Stimulated activated CD8-positive, alpha-beta memory T cell treated with anti-CD3 and anti-CD28 coated beads, Interleukin-15, amount 100 ng/mL, for 4 hours (primary cell): ENCODE results near the gene TBCD.

Experiments used
- DNase-seq, 2 donors: peaks; one replicate each; pipeline ENCODE4 v3.0.0-alpha.2; 2020; ENCODE audit warnings: low read depth in 2 of 2

Gene TBCD

DNA sequence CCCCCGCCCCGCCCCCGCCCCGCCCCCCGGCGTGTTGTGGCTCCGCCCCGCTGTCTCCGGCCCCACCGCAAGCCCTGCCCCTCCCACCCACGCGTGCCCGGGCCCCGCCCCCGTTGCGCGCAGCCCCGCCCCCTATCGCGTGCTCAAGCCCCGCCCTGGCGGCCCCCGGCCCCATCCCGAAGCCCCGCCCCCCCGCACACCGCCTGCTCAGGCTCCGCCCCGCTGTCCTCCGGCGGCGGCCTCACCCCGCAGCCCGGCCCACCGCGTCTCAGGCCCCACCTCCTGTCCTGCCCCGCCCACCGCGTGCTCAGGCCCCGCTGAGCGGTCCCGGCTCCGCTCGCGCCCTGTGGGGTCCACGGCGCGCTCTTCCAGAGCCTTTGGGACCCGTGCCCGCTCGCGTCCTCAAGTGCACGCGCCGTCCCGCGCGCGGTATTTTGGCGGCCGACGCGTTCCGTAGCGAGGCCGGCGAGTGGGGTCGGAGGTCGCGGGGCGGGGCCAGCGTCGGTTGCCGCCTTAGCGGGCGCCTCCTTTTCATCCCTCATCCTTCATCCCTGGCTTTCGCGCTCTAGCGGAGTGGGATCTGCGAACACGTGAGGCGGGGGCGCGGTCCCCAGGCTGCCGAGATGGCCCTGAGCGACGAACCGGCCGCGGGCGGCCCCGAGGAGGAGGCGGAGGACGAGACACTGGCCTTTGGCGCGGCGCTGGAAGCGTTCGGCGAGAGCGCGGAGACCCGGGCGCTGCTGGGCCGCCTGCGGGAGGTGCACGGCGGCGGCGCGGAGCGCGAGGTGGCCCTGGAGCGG lies at the start of gene TBCD:
TSS of gene TBCD (plus strand) at position 495 of the 800 bp plus-strand sequence. CDS start at position 624, 129 bp downstream.
- DNase-seq, result peak; percentile 65 to 81

DNA sequence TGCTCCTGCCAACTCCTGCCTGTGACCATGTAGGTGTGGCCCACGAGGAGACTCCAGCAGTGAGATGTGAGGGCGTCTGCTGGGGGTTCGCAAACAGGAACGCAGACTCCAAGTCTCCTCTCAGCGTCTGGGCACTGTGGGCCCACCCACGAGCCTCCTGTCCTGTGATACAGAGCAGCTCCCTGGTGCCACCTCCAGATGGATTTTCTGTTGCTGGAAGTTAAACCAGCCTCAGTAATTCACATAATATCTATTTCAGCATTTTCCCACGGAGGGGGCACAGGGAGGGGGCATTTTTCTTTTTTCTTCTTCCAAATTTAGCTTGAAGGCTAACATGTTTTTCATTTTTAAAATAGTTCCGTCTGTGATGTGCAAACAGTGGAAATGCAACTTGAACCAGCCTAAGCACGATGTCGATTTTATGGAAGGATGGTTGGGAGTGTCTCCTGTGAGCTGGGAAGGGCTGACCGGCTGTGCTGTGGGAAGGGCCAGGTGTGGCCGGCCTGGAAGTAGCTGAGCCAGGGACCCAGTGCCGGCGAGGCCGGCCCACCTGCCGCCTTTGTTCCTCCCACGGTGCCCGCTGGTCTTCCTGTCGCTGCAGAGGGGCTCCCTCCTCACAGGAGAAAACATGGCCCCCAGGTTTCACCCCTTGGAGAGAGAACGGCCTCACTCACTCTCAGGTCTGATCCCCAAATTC lies 49.5 kb upstream of the TBCD start:
- no peak for DNase-seq

DNA sequence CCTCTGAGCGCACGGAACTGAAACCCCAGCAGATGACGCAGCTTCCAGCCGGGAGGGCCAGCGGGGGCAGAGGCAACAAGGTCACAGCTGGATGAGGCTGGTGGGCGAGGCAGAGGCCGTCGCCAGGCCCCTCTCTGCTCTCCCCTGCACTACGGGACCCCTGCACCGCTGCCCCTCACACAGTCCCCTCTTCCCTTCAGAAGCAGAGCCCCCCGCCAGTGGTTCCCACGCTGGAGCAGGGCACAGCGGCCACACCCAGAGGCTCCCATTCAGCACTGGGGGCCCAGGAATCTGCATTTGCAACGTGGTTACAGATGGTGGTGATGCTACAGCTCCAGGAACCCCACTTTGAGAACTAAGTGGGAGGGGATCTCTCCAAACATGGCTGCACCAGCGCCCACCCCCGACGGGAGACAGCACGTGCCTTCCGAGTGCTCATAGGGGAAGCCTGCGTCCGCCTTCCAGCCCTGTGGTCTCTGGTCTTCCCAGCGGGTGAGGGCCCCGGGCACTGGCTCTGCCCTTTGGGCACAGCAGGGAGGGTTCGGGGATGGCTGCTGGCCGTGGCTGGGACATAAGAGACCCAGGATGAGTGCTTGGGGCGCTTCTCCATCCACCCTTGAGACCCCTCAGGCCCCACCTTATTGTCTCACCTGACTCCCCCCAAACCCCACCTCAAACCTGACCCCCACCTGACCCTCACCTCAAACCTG lies 48.7 kb upstream of the TBCD start:
- no peak for DNase-seq

DNA sequence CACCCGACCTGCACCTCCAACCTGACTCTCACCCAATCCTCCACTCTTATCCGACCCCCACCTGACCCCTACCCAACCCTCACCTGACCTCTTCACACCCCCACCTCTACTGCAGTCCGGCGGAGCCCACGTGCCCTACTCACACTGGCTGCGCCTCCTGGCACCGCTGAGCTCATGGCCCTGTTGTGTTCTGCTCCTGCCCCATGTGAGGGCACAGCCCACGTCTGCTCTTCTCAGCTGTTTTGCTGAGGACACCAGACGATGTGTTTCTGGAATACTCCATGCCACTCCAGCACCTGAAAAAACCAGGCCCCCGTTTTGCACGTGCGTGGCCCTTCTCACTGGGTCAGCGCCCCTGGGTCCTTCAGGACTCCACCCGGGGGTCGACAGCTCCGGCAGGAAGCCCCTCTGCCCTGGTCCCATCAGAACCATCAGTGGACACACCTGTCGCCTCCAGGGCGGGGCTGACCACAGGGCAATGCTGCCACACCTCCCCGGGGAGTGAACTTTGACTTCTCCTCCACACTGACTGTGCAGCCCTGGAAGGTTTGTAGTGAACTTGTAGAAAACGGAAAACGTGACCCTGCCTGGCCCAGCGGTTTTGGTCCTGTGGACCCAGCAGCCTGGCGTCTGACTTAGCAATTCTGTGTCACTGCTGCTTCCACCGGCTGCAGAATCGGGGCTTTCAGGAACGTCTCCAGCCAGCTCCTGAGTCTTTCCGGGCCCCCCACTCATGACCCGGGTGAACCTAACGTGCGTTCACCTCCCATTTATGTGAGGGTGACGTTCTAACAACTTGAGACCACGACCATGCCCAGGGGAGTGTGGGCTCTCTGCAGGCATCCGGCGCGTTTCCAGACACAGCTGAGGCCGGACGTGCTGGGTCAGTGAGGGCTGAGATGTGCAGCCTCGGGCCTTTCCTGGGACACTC lies 47.7 kb upstream of the TBCD start:
- DNase-seq, result no peak

DNA sequence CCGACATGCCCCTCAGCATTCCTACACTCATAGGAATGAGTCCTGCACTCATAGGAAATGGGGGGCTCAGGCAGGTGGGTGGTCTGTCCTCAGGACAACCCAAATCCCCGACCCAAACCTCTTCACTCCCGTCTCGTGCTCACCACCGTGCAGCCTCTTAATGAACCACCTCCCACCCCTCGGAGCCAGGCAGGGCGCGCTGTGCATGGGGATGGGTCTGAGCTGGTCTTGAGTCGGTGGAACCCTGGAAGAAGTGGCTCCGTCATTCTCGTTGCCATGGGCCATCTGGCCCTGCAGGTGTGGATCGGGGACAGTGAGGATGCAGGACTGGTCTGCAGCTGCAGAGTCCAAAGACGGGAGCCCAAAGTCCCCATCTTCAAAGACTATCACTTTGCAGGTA lies 47.0 kb upstream of the TBCD start:
- DNase-seq, result no peak

DNA sequence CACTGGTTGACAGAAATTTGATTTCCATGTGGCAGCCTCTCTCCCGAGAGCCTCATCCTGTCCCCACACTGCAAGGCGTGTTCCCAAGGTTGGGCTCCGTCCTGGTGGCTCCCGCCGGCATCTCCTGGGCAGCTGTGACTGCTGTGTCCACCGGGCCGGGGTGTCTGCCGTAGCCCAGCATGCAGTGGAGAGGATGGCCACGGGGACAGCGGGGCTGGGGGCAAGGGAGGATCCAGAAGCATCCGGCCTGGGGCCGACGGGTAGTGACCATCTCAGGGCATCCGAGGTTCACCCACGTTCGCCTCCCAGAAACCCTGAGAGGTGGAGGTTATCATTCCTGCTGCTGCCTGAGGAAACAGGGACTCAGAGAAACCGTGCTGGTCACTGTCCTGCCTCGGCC lies 46.1 kb upstream of the TBCD start:
- DNase-seq, result no peak

DNA sequence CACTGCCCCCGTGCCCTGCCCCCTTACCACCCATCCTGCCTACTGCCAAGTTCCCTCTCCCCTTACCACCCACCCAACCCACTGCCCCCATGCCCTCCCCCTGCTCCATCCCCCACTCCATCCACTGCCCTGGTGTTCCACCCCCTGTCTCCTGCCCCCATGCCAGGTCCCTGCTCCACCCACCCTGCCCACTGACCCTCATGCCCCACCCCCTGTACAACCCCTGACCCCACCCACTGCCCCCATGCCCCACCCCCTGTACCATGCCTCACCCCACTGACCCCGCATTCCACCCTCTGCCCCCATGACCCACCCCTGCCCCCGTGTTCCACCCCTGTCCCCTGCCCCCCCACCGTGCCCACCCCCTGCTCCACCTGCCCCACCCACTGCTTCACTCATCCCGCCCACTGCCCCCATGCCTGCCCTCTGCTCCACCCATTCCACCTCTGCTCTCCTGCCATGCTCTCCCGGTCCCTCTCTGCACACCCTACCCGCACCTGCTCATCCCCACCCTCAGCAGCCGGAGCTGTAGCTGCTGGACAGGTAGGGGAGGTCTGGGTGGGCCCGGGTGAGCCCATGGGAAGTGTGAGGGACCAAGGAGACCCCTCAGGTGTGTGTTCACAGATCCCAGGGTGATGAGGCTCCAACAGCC lies 42.7 kb upstream of the TBCD start:
- no peak for DNase-seq

DNA sequence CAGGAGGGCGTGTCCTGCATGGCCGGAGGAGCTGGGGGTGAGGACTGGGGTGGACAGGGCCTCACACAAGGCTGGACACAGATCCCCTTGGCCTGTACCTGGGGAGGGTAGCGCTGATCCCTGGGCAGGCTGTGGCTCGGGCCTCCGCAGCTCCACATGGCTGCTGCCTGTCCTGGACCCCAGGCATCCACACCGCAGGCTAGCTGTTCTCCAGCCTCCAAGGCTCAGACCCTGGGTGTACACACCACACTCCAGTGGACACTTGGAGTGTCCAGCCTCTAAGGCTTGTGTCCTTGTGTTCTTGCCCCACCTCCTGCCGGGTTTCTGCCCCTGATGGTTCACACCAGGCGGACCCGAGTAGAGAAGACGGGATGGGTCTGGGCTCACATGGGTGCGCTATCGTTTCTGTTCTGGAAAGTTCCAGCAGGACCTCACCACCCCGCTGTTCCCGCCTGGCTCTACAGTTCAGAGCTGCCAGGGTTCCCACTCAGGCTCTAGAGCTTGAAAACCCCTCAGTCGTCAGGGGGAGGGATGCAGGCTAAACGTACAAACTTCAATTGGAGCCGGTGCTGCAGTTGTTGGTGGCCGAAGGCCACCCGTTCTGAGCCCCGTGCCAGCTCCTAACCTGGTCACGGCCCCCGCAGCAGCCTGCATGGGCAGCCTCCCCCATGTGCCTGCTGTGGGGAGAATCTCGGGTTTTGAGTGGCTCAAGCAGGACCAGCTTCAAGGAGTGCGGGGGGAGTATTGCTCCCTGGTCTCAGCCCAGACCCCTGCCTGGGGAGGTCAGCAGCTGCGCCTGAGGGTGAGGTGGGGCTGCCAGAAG lies 42.0 kb upstream of the TBCD start:
- no peak for DNase-seq

DNA sequence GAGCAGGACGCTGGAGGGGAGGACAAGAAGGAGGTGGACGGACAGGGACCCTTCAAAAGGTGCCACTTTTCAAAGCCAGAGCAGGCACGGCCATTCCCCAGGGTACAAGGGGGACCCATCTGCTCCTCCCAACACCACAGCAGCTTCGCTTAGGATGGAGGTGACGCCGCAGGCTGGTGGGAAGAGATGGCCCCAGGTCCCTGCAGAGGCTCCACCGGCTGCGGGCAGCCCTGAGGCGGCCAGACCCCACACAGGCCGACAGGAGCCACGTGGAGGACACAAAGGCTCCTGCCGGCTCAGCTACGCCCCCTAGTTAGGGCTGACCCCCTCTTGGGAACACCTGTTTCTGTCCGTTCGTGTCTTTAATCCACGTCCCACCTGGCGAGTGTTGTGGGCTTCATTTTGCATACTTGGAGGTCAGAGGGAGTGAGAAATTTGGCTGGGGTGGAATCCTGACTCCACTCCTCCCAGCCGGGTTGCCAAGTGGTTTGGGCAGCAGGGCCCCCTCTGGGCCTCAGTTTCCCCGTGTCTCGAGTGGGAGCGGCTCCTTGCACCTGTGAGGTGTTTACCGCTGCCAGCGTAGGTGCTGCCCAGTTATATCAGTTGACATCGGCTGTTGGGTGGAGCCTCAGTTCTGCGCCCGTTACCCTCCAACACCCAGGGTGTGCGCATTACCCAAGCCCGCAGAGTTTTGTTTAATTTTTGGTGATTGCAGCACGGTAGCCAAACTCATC lies 41.2 kb upstream of the TBCD start:
- no peak for DNase-seq

DNA sequence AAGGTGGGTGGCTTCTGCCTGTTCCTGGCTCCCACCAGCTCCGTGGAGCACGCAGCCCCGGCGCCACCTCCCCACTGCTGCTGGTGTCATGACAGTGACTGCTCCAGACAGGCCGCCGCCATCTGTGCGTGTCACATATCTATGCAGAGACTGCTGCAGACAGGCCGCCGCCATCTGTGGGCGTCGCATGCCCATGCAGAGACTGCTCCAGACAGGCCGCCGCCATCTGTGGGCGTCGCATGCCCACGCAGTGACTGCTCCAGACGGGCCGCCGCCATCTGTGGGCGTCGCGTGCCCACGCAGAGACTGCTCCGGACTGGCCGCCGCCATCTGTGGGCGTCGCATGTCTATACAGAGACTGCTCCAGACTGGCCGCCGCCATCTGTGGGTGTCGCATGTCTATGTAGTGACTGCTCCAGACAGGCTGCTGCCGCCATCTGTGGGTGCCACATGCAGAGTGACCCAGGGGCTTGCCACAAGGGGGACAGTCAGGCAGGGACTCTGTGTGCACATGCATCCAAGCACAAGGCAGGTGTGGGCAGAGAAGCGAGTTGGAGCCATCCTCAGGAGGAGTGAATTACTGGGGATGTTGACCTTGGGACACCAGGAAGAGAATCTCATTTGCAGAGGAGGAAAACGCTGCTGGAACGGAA lies 38.7 kb upstream of the TBCD start:
- no peak for DNase-seq

DNA sequence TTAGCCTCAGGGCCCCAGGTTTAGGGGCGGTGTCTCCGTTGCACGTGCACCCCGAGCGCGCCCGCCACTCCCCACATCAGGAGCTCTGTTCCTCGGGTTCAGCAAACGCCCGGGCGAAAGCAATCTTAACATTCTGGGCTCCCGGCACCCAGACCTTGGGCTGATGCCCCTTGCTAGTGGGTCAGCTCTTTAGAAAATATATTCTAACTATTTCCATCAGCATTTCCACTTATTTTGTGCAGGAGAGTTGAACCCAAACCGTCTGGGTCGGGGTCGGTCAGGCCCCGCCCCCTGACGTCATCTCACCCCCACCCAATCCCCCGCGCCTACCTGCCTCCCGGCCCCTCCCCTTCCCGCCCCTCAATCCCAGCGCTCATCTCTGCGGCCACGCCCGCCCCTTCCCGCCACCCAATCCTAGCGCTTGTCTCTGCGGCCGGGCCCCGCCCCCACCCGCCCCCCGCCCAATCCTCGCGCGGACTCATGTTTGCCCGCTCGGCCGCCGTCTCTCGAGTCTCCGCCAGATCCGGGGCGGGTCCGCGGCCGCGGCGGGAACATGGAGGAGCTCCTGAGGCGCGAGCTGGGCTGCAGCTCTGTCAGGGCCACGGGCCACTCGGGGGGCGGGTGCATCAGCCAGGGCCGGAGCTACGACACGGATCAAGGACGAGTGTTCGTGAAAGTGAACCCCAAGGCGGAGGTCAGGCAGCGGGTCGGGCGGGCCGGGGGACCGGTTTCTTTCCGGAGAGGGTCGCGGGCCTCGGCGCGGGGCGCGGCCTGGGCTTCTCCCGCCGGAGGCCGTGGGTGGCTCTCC lies 35.5 kb upstream of the TBCD start, which contains the start of gene FN3KRP:
TSS of gene FN3KRP (plus strand) at position 504 of the 808 bp plus-strand sequence. CDS start at position 554, 50 bp downstream.
- DNase-seq, result peak; percentile 69 to 89

DNA sequence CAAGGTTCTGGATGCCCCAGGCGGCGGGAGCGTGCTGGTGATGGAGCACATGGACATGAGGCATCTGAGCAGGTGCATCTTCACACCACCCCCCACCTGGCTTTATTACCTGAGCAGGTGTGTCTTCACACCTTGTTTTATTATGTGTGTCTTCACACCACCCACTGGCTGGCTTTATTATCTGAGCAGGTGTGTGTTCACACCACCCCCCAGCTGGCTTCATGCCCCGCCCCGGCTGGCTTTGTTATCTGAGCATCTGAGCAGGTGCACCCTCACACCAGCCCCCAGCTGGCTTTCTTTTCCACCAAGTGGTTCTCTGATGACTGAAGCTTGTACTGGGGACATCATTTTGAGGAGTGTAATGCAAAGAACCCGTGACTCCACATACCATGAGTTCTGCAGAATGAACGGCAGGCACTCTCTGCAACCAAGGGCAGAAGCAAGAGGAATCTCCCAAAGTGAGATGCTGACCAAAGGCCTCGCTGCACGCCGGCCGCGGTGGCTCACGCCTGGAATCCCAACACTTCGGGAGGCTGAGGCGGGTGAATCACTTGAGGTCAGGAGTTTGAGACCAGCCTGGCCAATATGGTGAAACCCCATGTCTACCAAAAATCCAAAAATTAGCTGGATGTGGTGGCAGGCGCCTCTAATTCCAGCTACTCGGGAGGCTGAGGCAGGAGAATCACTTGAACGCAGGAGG lies 32.7 kb upstream of the TBCD start:
- DNase-seq, result no peak

DNA sequence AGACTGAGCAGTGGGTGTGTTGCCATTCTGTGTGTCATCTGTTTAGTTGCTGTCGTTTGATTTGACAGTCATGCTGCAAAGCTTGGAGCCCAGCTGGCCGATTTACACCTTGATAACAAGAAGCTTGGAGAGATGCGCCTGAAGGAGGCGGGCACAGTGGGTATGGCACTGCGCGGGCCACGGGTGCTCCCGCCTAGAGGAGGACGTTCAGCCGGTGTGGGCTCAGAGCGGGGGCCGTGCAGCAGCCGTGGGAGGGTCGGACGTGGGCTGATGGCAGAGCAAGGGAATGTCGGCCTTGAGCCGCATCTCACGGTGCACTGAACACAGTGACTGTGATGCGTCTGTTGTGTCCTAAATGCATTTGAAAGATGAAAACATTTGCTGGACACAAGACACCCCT lies 31.7 kb upstream of the TBCD start:
- DNase-seq, result no peak

DNA sequence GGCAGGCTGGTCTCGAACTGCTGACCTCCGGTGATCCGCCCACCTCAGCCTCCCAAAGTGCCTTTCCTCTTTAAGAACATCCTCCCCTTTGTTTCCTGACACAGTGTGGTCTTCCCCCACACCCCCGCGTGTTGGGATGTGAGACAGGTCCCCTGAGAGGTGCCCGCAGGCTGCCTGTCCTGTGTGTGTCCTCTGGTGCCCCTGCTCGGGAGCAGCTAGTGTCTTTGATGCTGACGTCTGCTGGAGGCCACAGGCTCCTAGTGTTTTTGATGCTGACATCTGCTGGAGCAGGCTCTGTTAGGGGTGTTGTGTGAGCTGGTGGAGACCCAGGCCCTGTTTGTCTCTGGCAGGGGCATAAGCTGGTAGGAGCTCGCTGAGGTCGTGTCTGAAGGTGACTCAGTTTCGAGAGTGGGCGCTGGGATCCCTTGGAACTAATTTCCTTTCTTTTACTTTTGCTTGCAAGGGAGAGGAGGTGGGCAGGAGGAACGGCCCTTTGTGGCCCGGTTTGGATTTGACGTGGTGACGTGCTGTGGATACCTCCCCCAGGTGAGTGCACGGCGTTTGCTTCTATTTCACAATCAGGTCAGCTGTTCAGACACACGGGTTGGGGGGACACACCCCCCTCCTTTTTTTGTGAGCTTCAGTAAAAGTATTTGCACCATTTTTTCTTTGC lies 29.4 kb upstream of the TBCD start:
- no peak for DNase-seq

DNA sequence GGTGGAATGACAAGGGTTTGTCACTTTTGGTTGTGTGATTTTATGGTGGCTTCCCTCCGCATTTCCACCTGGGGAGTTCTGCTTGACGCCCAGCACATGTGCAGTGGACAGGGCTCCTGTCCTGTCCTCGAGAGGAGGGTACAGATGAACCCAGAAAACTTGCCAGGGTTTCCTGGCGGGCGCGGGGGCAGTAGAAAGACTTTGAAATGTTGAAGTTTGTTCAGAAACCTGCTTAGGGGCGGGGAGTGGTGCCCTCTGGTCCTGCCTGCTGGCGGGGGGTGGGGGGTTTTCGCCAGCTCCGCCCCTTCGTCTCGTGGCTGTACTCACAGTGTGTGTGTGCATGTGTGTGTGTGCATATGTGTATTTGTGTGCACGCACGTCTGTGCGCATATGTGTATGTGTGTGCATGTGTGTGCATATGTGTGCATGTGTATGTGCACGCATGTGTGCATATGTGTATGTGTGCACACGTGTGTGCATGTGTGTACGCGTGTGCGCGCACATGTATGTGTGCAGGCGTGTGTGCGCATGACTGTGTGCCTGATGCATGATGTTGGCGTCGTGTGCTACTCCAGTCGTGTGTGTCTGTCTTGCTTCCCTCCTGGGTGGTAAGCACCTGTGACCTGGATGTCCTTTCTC lies 28.6 kb upstream of the TBCD start:
- no peak for DNase-seq

DNA sequence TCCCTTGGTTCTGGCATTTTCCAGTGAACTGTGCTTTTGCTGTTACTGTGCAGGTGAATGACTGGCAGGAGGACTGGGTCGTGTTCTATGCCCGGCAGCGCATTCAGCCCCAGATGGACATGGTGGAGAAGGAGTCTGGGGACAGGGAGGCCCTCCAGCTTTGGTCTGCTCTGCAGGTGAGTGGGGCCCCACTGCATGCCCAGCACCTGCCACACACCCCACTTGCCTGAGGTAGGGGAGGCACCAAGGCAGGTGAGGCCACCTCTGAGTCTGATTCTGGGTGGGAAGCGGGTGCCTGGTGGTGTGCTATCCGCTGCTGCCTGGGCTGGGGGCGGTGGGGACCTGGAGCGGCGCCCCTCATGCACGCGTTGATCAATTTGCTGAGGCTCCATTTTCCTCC lies 25.4 kb upstream of the TBCD start:
- DNase-seq, result no peak
